Endothelial cell of umbilical vein (primary cell): ENCODE results near the gene SMARCA2.

Source experiments
- CTCF ChIP-seq, 2 donors: IDR thresholded peaks; 1 replicate in 1 of 2; 2 replicates in 1 of 2; pipeline ENCODE4 v1.5.1; 2011; ENCODE audit warnings: low read length in 2 of 2, mild to moderate bottlenecking in 2 of 2, moderate library complexity in 2 of 2, control low read depth in 1 of 2, inconsistent platforms in 1 of 2, low read depth in 1 of 2; ENCODE audit not compliant: insufficient read depth in 1 of 2; ENCODE audit errors: extremely low read depth in 1 of 2
- POLR2AphosphoS5 ChIP-seq: IDR thresholded peaks from 2 replicates; pipeline ENCODE4 v1.6.1; 2012; ENCODE audit warnings: low read depth, mild to moderate bottlenecking, control low read depth, low read length, moderate library complexity; ENCODE audit not compliant: insufficient read depth

GRCh38 chr9:2000314-2000713 lies 14.8 kb upstream of the SMARCA2 start:
- TF ChIP-seq POLR2AphosphoS5 (no peak), CTCF (IDR thresholded peaks at IDR 0.05; ENCODE audit: extremely low read depth in 1 of 2, insufficient read depth in 1 of 2, low read depth in 1 of 2, low read length in 2 of 2) (no peak)
